NOMO-1 treated with DMSO at 0.1 percent for 48 hours (cell line): ENCODE measurements around the gene BTK.

Source experiments
- DNase-seq: peaks from one replicate; lab custom pipeline; 2025; ENCODE audit not compliant: unreplicated experiment; lab: John Stamatoyannopoulos, UW

BTK gene

DNA sequence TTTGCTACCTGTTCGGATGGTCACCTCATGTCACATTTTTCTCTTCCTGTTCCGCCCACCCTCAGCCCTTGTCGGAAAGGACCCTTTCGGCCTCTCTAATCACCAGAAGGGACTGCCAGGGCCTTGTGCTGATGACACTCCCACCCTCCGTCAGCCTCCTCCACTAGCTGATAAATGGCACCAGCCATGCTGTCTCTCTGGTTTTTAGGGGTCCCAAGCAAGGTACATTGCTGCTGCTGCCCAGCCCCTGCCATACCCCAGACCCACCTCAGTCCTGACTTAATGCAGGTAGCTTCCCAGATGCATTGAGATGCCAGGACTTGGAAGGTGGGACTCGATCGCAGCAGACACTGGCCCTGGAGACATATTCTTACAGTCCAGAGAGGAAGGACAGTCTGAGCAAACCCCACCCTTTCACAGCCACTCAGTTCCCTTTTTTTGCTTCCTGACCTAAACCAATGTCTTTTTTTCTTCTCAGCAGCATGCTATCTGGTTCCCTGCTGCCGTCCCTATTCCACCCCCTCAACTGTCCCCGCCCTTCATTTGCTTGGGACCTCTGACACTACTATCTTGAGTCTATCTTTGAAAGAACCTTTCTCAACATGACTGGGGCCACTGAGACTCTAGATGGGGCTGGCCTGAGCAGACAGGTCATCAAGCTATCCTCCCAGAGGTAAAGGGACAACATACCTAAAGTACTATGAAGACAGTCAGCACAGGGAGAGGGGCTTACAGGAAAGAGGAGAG, at the start of gene BTK:
Gene BTK (minus strand): TSS at position 397 of the 747 bp plus-strand sequence. CDS start 10,907 bp downstream, outside the sequence.
- DNase-seq, result peak; percentile 87

DNA sequence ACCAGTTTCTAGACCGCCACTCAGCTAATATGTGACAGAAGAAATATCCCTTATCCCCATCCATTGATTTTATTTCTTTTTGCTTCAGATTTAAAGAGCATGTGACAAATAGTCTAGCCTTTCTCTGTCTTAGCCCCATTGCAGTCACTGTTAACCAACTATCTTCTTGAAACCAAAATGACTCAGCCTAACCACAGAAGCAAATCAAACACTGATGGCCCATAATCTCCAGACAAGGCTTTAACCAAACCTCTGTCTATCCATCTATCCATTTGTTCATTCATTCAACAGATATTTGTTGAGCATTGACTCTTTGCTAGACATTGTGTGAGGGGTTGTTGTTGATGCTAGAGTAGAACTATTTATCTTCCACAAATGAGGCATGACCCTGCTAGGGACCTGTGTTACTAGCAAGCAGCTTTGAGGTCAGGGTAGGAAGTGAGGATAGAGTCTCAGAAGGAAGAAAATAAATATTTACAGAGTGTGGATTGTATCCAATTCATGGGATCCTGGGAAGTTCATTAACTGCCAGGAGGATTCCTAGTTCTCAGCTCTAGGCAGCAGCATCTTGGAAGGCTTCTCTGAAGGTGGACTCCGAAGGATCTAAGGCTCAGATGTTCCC, 44.6 kb upstream of the BTK start:
- DNase-seq, result no peak

DNA sequence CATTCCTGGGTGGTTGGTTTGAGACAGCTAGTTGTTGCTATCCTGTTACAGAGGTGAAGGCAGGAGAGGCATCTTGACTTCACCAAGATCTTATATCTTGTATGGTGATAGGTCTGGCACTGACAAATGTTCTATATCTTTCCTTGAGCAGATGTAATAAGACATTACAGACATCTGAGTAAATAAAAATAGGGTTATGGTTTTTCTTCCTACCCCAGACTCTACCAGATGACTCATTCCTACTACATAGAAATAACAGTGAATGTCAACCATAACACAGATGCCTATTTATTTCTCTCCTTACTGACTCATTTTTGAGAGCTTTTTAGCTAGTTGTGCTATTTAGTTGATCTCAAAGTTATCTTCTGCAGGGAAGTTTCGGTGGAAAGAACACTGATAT, 43.9 kb upstream of the BTK start:
- DNase-seq, result no peak

DNA sequence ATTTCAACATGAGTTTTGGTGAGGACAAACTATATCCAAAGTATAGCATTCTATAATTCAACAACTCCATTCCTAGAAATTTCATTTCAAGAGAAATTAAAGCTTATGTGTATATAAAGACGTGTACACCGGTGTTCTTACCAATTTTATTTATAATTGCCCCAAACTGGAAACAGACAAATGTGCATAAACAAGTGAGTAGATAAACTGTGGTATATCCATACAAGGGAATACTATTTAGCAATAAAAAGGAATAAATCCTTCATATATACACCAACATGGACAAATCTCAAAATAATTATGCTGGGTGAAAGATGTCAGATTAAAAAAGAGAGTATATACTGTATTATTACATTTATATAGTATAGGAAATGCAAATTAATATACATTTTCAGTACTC, 42.0 kb upstream of the BTK start:
- no peak for DNase-seq

DNA sequence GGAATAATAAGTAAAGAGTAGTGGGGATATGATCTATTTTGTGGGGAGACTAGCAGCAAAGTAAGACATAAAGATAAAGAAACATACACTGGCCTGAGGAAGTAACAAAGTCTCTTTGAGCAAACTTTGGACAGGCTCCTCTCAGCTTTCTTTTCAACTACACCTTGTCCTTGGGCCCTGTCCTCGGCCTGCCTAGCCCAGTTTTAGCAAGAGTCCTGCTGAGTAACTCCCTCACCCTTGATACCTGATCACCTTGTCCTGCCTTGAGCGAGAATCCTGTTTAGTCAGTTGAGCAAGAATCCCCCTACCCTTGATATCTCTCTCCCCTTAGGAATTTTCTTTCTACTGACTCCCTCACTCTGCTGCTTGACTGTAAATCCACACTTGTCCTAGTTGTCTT, 33.5 kb upstream of the BTK start:
- no peak for DNase-seq

DNA sequence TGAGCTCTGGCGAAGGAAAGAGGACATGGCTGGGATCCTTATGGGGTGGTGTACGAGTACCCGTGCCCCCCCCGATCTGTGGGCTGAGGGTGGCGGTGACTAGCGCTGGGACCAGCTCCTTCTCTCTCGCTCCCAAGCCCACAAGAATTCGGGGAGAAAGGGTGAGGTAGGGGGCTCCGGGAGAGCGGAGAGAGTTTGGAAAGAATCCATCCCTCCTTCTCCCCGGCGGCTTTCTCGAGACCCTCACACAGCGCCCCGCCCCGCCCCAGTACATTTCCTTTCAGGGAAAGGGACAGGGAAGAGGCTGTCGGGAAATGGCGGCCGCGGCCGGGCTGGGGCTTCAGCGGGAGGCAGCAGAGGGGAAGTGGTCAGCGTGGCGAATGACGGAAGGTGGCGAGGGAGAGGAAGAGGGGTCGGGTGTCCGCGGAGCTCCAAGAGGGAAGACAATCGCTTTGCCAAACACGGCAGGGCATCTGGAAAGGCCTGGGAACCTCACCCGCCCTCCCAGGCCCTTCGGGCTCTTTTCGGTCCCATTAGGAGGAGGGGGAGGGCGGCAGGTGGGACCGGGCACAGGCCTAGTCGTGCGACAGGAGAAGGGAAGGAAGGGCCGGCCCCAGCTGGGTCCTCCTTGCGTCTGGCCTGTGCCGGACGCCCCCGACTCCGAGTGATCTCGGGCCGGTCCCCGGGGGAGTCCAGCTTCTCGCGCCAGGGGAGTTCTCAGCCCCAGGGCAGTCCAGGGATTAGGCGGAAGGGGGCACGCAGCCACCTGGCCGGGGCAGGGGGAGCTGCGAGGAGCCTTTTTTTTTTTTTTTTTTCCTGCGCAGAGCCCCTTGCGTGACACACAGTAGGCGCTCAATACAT, 32.2 kb upstream of the BTK start:
- DNase-seq, result peak; percentile 26

DNA sequence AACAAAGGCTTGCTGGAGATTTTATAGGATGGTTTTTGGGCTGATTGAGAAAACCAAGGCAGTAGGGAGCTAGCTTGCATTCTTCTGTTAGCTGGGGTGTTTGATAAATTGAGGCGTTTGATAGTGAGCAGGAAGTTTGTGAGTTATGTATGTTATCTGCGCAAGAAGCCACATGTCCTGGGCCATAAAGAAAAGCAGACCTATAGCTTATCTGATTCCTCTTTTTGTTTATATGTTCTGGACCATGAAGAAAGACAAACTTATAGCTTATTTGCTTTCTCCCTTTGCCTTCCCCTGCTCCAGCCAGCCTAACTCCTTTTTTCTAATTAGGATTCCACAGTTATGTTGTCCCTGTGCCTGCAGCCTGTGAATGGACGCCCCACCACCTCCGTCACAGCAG, 31.2 kb upstream of the BTK start:
- DNase-seq, result no peak

DNA sequence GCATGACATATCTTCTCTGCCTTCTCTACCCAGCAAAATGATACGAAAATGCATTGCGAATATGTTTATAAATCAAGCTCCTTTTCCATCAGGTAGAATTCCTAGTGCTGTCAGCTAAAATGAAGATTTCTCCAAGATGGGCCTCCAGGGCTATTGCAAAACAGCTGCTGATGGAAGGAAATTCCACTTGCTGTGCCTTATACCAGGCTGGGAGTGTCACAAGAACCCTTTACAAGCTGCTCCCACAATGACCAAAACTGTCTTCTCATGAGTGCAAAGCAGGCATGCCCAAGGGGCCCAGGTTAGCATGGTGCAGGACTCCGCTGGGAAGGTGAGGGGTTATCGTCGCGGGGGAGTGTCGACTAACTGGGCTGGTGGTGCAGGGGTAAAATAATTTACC, 30.7 kb upstream of the BTK start:
- DNase-seq, result no peak

DNA sequence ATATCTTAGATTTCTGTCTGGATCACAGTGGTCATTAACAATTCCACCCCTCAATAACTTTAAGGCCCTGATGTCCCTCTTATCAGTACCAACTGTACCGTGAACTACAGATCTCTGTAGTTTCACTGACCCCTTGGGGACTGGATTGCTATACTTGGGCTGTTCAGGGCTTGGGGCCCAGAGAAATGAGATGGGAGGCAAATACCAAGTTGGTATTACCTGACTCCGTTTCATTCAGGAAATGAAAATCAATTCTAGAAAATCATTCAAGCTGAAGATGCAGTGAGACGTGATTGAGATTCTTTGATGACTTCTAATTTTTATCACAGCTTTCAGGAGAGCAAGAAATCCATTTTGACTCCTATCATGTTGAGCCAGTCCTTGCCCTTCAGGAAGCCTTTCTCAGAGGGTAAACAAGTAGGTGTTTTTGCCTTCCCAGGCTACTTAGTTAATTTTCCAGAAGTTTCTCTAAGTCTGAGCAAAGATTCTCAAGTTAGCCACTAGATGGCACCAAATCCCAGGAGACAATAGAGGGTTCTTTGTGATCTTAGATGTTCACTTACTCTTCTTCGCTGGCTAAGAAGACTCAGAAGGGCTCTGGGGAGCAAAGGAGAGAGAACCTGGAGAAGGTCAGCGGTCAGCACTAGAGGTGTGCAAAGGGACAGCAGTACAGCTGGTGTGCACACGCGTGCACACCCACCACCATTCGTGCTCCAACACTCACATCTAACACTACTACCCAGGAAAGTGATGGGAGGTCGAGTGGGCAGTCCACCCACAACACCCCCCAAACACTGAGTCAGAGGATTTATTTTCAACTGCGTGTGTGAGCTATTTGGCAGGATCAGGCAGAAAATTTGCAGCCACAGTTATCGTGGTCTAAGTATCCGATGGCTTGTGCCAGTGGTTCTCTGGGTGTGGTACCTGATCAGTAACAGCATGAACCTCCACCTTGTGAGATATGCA, 29.5 kb upstream of the BTK start:
- DNase-seq, result peak; percentile 69

DNA sequence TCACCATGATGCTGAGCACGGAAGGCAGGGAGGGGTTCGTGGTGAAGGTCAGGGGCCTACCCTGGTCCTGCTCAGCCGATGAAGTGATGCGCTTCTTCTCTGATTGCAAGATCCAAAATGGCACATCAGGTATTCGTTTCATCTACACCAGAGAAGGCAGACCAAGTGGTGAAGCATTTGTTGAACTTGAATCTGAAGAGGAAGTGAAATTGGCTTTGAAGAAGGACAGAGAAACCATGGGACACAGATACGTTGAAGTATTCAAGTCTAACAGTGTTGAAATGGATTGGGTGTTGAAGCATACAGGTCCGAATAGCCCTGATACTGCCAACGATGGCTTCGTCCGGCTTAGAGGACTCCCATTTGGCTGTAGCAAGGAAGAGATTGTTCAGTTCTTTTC, 26.0 kb upstream of the BTK start:
- peak; percentile 62 for DNase-seq

DNA sequence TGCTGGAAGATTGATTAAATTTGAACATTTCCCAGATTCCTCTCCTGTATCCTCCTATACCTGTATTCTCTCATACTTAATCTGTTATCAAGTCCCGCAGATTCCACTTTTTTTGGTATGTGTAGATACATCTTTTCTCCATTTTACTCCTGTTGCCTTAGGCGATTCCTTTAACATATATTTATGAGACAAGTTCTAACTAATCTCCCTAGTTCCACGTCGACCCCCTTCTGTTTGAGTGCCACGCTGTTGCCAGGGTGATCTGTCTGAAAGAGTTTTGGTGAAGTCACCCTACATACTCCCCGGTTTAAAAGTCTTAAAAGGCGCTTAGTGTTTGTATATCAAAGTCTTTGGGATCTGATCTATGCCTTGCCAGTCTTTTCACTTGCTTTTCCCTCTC, 24.5 kb upstream of the BTK start:
- DNase-seq, result no peak

DNA sequence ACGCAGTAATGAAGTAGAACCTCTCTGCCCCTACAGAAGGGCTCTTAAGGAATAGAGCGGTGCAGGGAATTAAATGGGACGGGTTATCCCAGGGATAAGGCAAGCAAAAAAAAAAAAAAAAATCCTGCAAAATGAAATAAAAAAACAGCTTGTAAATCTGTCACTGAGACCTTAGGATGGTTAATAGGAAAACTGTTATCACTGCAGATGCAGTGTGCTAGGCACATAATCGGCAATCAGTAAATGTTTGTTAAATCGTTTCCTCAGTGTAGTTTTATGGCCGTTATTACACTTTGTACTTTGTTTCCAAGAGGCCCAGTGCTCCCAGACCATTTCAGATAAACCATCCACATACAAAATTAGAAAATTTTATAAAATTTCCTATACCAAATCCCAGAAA, 23.1 kb upstream of the BTK start:
- no peak for DNase-seq

DNA sequence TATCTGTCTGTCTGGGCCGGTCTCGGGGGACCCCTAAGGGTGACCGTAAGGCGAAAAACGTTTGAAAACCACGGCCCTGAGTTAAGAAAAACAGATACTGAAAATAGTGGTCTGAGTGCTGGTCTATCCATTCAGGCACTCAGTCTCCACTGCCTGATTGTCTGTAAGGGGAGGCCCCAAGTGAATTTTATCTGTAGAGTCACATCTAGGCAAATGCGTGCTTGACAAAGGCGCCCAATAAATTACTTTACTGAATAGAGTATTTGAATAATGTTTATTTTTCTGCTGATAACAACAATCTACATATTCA, 22.5 kb upstream of the BTK start:
- DNase-seq, result no peak

DNA sequence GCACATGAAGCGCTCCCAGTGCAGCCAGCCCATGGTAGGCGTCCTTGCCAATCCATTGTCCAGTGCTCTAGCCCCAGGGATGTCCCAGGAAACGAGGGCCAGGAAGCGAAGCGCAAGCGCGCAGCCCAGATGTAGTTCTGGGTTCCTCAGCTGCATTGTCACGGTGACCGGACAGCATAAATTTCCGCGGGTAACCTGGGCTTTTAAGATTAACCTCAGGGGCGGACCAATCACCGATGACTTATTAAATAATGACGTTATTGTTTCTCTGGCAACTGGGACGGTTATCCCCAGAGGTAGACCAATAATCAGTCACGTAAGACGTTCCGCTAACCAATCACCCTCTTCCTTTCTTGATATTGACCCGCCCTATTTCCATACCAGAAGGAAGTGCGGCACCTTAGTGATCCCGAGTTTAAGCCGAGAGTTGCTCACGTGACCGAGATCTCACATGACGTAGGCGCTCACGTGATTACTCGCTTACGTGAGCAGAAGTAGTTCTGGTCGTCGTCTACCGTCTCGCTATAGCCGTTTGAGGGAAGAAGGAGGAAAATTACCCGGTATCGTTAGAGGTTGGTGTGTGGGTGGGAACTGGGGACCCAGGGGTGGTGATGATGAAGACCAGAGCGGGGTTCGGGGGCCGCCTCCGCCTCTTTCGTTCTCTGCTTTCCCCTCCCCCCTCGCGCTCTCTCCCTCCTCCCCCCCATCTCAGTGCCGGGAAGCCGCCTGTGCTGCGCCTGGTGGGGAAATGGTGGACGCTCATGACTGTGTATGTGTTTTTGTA, 21.9 kb upstream of the BTK start, which contains the start of the genes GLA and HNRNPH2:
Gene GLA (minus strand): TSS at position 178 of the 784 bp plus-strand sequence. CDS start 22 bp downstream, at position 156.
Gene HNRNPH2 (plus strand): TSS at position 475 of the 784 bp plus-strand sequence. CDS start 3,767 bp downstream, outside the sequence.
- peak; percentile 95 for DNase-seq

DNA sequence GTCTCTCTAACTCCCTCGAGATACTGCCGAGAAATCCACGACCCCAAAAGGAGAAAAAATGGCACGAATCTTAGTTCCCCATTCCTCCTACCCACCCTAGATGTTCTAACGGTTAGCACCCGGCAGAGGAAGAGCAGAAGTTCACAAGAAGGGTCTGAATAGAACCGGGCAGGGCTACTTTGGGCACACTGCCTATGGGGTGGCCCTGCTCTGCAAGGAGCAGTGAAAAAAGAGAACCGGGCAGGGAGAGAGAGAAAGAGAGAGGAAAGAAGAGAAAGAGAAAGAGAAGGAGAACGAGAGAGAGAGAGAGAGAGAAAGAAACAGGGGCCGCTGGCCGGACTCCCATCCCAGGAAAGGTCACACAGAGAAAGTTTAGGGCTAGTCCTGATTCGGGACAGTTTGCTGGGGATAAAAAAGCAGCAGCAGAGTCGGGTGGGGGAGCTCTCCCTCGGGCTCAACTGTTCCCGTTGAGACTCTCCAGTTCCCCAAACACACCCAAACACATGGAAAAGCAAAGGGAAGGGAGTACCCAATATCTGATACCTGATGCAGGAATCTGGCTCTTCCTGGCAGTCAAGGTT, 21.3 kb upstream of the BTK start:
- peak; percentile 9 for DNase-seq

DNA sequence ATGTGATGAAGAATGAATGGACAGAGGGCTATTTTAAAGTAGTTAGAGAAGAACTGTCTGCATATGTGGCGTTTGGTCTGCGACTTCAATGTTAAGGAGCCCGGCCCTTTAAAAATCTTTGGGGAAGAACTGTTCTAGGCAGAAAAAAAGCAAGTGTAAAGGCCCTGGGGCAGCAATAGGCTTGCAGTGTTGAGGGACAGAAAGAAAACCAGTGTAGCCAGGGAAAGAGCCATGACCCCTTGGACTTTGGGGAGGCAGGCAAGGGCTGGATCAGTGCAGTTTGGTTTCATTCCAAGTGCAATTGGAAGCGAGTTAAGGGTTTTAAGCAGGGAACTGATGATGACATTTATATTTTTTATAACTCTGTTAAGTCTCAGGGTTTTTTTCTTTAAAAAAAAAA, 13.8 kb upstream of the BTK start:
- DNase-seq, result no peak

DNA sequence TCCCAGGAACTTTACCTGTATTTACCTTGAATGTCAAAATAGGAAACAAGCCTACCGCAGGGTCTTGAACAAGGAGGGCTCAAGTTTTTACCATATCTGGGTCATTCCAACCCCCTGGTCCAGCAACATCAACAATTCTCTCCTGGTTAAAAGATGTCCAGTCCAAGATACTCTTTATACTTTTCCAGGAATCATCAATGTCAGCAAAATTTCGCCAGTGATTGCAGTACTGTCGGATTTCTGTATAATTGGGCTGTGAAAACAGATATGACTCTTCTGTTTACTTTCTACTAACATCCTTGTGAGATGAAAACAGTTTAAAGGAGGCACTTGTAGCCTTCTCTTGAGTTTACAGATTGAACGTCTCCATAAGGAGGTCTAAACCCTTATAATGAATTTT, 12.7 kb upstream of the BTK start:
- no peak for DNase-seq

DNA sequence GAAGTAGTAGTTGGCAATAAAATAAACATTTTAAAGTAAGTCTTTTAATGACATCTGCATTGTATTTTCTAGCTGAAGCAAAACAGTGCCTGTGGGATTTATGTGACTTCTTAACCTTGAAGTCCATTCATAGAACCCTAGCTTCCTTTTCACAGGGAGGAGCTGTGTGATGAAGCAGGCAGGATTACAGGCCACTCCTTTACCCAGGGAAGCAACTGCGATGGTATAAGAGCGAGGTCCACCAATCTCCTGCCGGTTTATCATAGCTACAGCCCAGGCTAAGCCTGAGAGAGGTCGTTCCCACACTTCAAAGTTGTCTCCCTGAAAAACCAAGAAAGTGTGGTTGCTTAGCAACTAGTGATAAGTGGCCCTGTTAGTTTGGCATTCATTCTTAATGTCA, 11.8 kb upstream of the BTK start:
- DNase-seq, result no peak

DNA sequence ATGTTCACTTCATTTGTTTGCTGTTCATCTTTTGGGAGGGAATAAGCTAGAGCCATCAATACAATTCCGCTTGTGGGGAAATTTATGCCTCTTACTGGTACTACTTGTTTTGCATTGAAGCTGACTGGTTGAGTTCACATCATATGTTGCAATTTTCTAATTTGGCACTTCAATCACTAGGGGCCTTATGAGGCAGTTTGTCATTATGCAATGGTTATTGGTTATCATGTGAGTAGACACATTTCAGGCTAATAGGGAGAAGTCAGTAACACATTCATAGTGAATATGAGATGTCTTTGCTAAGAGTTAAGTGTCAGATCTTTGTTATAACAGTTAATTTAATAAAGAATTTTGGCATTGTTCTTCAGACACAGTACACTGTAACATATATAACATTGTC, 9.8 kb upstream of the BTK start:
- DNase-seq, result peak; percentile 74

DNA sequence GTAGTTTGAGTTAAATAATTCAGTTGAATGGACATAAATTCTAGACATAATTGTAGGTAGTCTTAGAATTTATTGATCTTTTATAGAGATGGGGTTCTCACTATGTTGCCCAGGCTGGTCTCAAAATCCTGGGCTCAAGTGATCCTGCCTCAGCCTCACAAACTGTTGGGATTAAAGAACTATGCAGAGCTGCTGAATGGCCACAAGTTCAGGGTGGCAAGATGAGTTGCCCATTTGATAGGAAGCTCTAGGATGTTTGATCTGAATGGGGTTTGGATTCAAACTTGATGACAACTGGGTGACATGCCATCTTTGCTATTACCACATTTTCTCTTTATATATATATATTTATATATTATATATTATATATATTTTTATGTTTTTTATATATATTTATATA, 8.4 kb upstream of the BTK start:
- no peak for DNase-seq
